Omental fat pad (tissue), 4 donors: ENCODE results near the gene NMT1. TPM values are rescaled to one million over a fixed set of nuclear protein-coding genes. Genes with fewer than 3 reads are reported as not detected.

ENCODE experiments used
- ATAC-seq: fragments of 150-250 bp; one replicate; pipeline ENCODE4 v1.9.1; 2016; ENCODE audit warnings: mild to moderate bottlenecking, moderate library complexity; ENCODE audit not compliant: low FRiP score
- DNase-seq: peaks from one replicate; pipeline ENCODE4 v3.0.0-alpha.2; 2019; ENCODE audit warnings: low spot score
- total RNA-seq, 4 donors: library from RNA; depleted of rRNA; stranded (reverse); fragments of >200 nt; gene quantifications; one replicate each; pipeline ENCODE4 v1.1.0, GENCODE V29; 2016
- TF ChIP-seq, protein P1 (sequence below), 3 donors: fragments of 450-650 bp; IDR thresholded peaks; one replicate each; pipeline ENCODE4 v1.5.1; 2016 to 2017; ENCODE audit warnings: antibody characterized with exemption in 3 of 3, mild to moderate bottlenecking in 3 of 3, moderate library complexity in 2 of 3

NMT1 gene
- total RNA-seq, 4 donors from 2014 or later = 57.3 to 101 (median 78.1) TPM

DNA sequence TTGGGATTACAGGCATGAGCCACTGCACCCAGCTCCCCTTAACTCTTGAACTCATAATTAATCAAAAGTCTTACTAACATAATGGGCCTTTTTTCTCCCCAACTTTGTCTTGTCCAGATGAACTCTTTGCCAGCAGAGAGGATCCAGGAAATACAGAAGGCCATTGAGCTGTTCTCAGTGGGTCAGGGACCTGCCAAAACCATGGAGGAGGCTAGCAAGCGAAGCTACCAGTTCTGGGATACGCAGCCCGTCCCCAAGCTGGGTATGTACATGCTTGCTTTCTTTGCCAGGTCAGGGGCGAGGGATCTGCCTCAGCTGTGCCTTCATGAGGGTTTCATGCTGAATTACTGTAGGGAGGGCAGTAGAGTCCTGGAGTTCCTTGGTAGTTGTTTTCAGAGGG, 25.3 kb downstream of the NMT1 start:
- TF ChIP-seq, protein P1, sequence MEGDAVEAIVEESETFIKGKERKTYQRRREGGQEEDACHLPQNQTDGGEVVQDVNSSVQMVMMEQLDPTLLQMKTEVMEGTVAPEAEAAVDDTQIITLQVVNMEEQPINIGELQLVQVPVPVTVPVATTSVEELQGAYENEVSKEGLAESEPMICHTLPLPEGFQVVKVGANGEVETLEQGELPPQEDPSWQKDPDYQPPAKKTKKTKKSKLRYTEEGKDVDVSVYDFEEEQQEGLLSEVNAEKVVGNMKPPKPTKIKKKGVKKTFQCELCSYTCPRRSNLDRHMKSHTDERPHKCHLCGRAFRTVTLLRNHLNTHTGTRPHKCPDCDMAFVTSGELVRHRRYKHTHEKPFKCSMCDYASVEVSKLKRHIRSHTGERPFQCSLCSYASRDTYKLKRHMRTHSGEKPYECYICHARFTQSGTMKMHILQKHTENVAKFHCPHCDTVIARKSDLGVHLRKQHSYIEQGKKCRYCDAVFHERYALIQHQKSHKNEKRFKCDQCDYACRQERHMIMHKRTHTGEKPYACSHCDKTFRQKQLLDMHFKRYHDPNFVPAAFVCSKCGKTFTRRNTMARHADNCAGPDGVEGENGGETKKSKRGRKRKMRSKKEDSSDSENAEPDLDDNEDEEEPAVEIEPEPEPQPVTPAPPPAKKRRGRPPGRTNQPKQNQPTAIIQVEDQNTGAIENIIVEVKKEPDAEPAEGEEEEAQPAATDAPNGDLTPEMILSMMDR (IDR thresholded peaks at IDR 0.05) = no peak
- DNase-seq = no peak
- no peak for ATAC-seq

DNA sequence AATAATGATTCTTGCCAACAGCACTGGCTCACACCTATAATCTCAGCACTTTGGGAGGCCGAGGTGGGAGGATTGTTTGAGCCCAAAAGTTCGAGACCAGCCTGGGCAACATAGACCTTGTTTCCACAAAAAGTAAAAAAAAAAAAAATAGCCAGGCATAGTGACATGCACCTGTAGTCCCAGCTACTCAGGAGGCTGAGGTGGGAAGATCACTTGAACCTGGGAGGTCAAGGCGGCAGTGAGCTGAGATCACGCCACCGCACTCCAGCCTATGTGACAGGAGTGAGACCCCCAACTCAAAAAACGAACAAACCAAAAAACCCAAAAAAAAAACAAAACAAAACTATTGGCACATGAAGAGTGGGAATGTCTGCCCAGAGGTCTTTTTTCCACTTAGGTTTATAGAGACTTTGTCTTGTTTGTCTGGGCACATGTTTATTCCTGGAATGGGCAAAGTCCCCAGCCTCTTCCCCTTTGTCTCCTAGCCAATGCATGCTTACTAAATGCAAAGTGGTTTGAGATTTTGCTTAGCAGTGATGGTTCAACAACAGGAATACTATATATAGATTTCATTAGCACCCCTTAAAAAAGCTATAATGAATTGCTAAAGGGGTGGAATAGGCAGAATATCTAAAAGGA, 25.9 kb downstream of the NMT1 start:
- DNase-seq (no peak), ATAC-seq (no peak)
- TF ChIP-seq, protein P1 (IDR thresholded peaks at IDR 0.05) = no peak

DNA sequence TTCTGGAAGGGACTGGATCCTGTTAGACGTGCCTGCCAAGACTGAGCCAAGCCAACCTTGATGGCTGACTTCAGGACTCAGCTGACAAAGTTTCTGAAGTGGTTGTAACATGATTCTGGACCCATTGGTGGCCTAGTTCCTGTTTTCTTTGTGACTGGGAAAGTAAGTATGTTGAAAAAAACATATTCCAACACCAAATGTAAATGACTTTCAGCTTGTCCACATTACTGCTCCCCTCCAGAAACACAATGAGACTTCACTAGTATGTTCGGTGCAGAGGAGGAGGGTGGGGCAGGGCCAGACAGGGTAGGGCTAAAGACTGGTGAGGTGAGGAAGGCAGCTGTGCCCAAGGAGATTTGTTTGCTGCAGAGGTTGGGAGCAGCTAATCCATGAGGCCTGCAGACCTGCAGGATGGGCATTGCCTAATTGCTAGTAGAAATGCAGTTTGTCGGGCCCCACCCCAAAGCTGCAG, 26.4 kb downstream of the NMT1 start:
- ATAC-seq (no peak), DNase-seq (no peak)
- TF ChIP-seq, protein P1 (IDR thresholded peaks at IDR 0.05) = no peak

DNA sequence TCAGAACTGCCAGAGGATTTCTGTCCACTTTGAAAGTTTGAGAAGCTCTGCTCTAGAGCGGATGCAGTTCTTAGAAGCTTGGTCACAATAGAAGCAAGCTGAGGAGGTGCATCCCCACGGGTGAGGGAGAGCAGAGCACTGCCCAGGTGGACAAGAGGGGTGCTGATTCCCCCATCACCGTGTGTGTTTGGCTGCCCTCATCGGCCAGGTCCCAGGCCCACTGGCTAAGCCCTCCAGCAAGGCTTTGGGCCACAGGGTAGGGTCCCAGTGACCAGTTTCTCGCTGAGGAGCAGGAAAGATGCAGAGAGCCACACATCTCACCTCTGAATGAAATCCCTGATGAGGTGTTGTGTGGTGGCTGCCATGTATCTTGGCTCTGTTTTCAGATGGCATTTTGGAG, 26.9 kb downstream of the NMT1 start:
- DNase-seq = no peak
- TF ChIP-seq, protein P1 (IDR thresholded peaks at IDR 0.05) = no peak
- ATAC-seq = no peak

DNA sequence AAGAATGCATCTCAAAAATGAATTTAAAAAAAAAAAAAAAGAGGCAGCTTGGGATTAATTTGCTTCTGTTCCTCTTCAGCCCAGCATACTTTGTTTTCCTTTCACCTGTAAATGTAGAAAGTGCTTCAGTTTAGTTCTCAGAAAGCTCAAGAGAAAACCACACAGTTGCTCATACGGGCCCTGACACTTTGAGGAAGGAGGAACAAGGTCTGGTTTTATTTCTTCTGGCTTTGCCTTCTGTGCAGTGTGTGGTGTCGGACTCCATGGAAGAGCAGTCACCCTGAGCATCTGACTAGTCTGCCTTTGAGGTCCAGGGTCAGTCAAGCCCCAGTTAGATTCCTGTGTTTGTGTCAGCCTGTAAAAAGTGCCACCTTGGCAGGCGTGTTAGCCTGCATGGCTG, 27.6 kb downstream of the NMT1 start:
- no peak for ATAC-seq
- TF ChIP-seq, protein P1 (IDR thresholded peaks at IDR 0.05) = no peak
- no peak for DNase-seq

- no peak for ATAC-seq
- TF ChIP-seq, protein P1 (IDR thresholded peaks at IDR 0.05) = no peak
- no peak for DNase-seq
Measured at GRCh38 chr17:45090711-45091110, 29.6 kb downstream of the NMT1 start.

GRCh38 chr17:45091778-45092425, 30.8 kb downstream of the NMT1 start:
- ATAC-seq (no peak), DNase-seq (no peak)
- TF ChIP-seq, protein P1 (IDR thresholded peaks at IDR 0.05) = no peak
